Keratinocyte (primary cell): Measurements from ENCODE around the gene NDUFS7. TPM values are rescaled to one million over a fixed set of nuclear protein-coding genes. Genes with fewer than 3 reads are reported as not detected.

ENCODE experiments used
- DNase-seq: peaks from one replicate; pipeline ENCODE4 v3.0.0-alpha.2; 2011; ENCODE audit warnings: low read depth, missing footprints, low spot score
- FAIRE-seq: peaks from 2 replicates; lab custom pipeline; 2011; peaks lifted over from hg19 to GRCh38; lab: Jason Lieb, UNC
- H2AFZ ChIP-seq: 2 replicates; pipeline ENCODE4 v1.6.0; 2012; ENCODE audit warnings: low read length, control low read depth, inconsistent platforms; ENCODE audit not compliant: control insufficient read depth
- H3K27ac ChIP-seq: 2 replicates; pipeline ENCODE4 v1.5.1; 2011; ENCODE audit warnings: low read length; ENCODE audit not compliant: control insufficient read depth, insufficient read depth
- H3K27me3 ChIP-seq: 3 replicates; pipeline ENCODE4 v1.6.0; 2011; ENCODE audit warnings: low read length; ENCODE audit not compliant: control insufficient read depth, insufficient read depth; ENCODE audit errors: extremely low read depth
- H3K36me3 ChIP-seq, 2 experiments: 2 replicates in 1 of 2; 3 replicates in 1 of 2; pipeline ENCODE4 v1.5.1; 2011; ENCODE audit warnings: low read length in 2 of 2, mild to moderate bottlenecking in 1 of 2; ENCODE audit not compliant: control insufficient read depth in 2 of 2, insufficient read depth in 2 of 2; ENCODE audit errors: extremely low read depth in 1 of 2
- H3K4me1 ChIP-seq: 3 replicates; pipeline ENCODE4 v1.5.1; 2011; ENCODE audit warnings: low read length; ENCODE audit not compliant: control insufficient read depth, insufficient read depth; ENCODE audit errors: extremely low read depth
- H3K4me2 ChIP-seq: 3 replicates; pipeline ENCODE4 v1.6.0; 2011; ENCODE audit warnings: low read depth, low read length; ENCODE audit not compliant: control insufficient read depth, insufficient read depth; ENCODE audit errors: extremely low read depth
- H3K4me3 ChIP-seq, 3 experiments: fragments of 200-600 bp in 1 of 3; sonication (generic) in 1 of 3; 2 replicates in 2 of 3; 3 replicates in 1 of 3; pipeline ENCODE4 v1.5.1; 2011 to 2016; ENCODE audit warnings: low read length in 3 of 3, mild to moderate bottlenecking in 3 of 3, control low read depth in 2 of 3, inconsistent platforms in 1 of 3, low read depth in 1 of 3, mixed read lengths in 1 of 3, mixed run types in 1 of 3, moderate library complexity in 1 of 3; ENCODE audit not compliant: control insufficient read depth in 2 of 3, insufficient read depth in 2 of 3; ENCODE audit errors: extremely low read depth in 1 of 3
- H3K79me2 ChIP-seq: 2 replicates; pipeline ENCODE4 v1.6.0; 2012; ENCODE audit warnings: low read length; ENCODE audit not compliant: control insufficient read depth, insufficient read depth
- H3K9ac ChIP-seq: 3 replicates; pipeline ENCODE4 v1.6.0; 2011; ENCODE audit warnings: low read length; ENCODE audit not compliant: control insufficient read depth, insufficient read depth; ENCODE audit errors: extremely low read depth
- H3K9me1 ChIP-seq: 3 replicates; pipeline ENCODE4 v1.6.0; 2011; ENCODE audit warnings: low read length; ENCODE audit not compliant: control insufficient read depth, insufficient read depth; ENCODE audit errors: extremely low read depth
- H3K9me3 ChIP-seq: 2 replicates; pipeline ENCODE4 v1.5.1; 2012; ENCODE audit warnings: low read depth, low read length; ENCODE audit not compliant: control insufficient read depth
- H4K20me1 ChIP-seq: 3 replicates; pipeline ENCODE4 v1.6.0; 2011; ENCODE audit warnings: low read length; ENCODE audit not compliant: control insufficient read depth, insufficient read depth; ENCODE audit errors: extremely low read depth
- EZH2 ChIP-seq: IDR thresholded peaks from one replicate; pipeline ENCODE4 v1.6.1; 2012; ENCODE audit warnings: inconsistent platforms, mild to moderate bottlenecking, low read length, moderate library complexity
- dilution Hi-C: fragments of 300-500 bp; cut with MboI; formaldehyde crosslinking; loops from one replicate; pipeline ENCODE4 v1.7.0; 2020; ENCODE audit warnings: low sequenced_read_pairs; ENCODE audit not compliant: extremely low pct_ligation_motif_present
- polyA plus RNA-seq, 5 experiments: library from polyadenylated mRNA; depleted of rRNA in 3 of 5; stranded (reverse) in 3 of 5; stranded (forward) in 1 of 5; unstranded in 1 of 5; fragments of >200 nt; gene quantifications; 1 replicate in 1 of 5; 2 replicates in 3 of 5; 3 replicates in 1 of 5; pipeline versions ENCODE4 v1.2.1 to v1.2.3, GENCODE V29; 2011 to 2012; ENCODE audit warnings: missing spikeins in 2 of 5, low read depth in 1 of 5, low replicate concordance in 1 of 5
- TF ChIP-seq, protein P1 (sequence below), 3 experiments: IDR thresholded peaks in 1 of 3; conservative IDR thresholded peaks in 1 of 3; optimal IDR thresholded peaks in 1 of 3; 2 replicates in 2 of 3; 3 replicates in 1 of 3; pipeline versions ENCODE3 to v1.5.1; 2011; ENCODE audit warnings: low read length in 3 of 3, mild to moderate bottlenecking in 3 of 3, moderate library complexity in 2 of 3, control low read depth in 1 of 3, inconsistent platforms in 1 of 3; ENCODE audit not compliant: insufficient read depth in 2 of 3; ENCODE audit errors: extremely low read depth in 1 of 3

NDUFS7 gene
- polyA plus RNA-seq, 1 donor (not counting 4 experiments of a cell fraction or from before 2014, with no cell fraction given) = 23.2 TPM

DNA sequence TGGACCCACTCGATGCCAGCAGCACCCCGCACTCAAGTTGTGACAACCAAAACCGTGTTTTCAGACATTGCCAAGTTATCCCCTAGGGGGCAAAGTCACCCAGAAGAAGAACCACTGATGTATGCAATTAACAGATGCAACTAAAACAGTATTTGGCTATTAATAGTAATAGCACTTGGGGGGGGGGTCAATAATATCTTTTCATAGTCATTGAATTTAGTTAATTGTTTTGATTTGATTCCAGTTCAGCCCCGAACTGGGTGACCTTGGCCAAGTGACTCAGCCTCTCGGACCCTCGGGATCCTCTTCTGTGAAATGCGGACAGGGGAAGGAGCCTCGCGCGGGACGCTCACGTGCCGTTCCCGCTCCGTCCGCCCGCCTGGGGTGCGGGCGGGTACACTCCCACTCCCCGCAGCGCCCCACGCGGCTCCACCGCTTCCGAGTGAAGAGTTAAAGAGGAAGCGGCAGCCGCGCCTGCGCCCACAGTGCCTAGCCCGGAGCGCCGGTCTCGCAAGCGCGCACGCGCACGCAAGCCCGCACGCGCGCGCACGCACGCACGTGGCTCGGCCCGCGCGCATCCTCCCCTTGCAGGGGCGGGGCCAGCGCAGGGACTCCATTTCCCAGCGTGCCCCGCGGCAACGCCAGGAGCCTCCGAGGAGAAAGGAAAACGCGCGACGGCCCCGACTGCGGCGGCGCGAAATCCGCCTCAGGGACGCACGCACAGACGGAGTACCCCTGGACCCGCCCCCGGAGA is 23.2 kb downstream of the NDUFS7 start:
- Histone ChIP-seq H3K36me3 (peaks cover 4 to 10% of the 10 kb centered on the region in 2 experiments), H4K20me1 (peaks cover 32% of the 10 kb centered on the region), H3K27me3 (no peaks in the 10 kb centered on the region), H3K9ac (peak overlapping the region; percentile 68), H3K27ac (peak overlapping the region; percentile 51), H3K4me2 (peak overlapping the region; percentile 60), H3K9me1 (peaks cover 2% of the 10 kb centered on the region), H3K9me3 (no peaks in the 10 kb centered on the region), H3K4me1 (peaks cover 45% of the 10 kb centered on the region), H3K4me3 (peak overlapping the region; percentile 46 to 69 (median 57)), H2AFZ (peak overlapping the region; percentile 66), H3K79me2 (peaks cover 42% of the 10 kb centered on the region)
- FAIRE-seq (peak; percentile 32), DNase-seq (peak; percentile 88)
- dilution Hi-C loops = no loop called here
- TF ChIP-seq EZH2 = no peak
- TF ChIP-seq, protein P1, sequence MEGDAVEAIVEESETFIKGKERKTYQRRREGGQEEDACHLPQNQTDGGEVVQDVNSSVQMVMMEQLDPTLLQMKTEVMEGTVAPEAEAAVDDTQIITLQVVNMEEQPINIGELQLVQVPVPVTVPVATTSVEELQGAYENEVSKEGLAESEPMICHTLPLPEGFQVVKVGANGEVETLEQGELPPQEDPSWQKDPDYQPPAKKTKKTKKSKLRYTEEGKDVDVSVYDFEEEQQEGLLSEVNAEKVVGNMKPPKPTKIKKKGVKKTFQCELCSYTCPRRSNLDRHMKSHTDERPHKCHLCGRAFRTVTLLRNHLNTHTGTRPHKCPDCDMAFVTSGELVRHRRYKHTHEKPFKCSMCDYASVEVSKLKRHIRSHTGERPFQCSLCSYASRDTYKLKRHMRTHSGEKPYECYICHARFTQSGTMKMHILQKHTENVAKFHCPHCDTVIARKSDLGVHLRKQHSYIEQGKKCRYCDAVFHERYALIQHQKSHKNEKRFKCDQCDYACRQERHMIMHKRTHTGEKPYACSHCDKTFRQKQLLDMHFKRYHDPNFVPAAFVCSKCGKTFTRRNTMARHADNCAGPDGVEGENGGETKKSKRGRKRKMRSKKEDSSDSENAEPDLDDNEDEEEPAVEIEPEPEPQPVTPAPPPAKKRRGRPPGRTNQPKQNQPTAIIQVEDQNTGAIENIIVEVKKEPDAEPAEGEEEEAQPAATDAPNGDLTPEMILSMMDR (optimal IDR thresholded peaks at IDR 0.05 in 1 of 3, IDR thresholded peaks at IDR 0.05 in 1 of 3, conservative IDR thresholded peaks at IDR 0.05 in 1 of 3; ENCODE audit: extremely low read depth in 1 of 3, insufficient read depth in 2 of 3, low read length in 3 of 3) = peak; percentile 32 to 52 (median 48)

DNA sequence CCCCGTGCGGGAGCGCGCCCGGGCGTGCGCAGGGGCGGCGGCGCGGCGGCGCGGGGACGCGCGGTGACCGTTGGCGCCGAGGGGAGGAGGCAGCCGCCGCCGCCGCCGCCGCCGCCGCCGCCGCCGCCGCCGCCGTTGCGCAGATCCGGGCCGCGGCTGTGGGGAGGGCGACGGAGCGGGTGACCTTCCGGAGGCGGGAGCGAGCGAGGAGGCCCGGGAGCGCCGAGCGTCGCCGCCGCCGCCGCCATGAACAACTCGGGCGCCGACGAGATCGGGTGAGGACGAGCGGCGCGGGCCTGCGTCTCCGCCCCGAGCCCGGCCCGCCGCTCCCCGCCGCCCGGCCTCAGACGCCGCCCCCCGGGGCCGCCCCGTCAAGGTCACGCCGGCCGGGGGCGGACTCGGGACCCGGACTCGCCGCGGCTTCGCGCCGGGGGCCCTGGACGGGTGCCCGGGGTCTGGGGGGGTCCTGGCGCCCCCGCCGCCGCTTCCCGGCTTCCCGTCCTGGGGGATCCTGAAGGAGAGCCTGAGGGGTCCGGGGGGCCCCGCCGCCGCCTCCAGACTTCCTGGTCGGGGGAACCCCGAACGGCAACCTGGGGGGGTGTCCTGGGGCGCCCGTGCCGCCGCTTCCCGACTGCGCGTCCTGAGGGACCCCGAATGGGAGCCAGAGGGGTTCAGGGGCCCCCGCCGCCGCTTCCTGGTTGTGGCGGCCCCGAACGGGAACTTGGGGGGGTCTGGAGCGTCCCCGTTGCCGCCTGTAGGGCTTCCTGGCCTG is 24.0 kb downstream of the NDUFS7 start, which contains the start of gene DAZAP1:
Gene DAZAP1 (plus strand): TSS at position 59 of the 772 bp plus-strand sequence. CDS start 188 bp downstream, at position 247.
- peak within 1 kb of the TSS; percentile 88 for H3K4me2 ChIP-seq
- peaks cover 39% of the 10 kb centered on the region for H4K20me1 ChIP-seq
- peaks cover 50% of the 10 kb centered on the region for H3K79me2 ChIP-seq
- H2AFZ ChIP-seq = peak within 1 kb of the TSS; percentile 66
- dilution Hi-C loops = no loop called here
- H3K27me3 ChIP-seq = no peaks in the 10 kb centered on the region
- TF ChIP-seq, protein P1 (optimal IDR thresholded peaks at IDR 0.05 in 1 of 3, IDR thresholded peaks at IDR 0.05 in 1 of 3, conservative IDR thresholded peaks at IDR 0.05 in 1 of 3; ENCODE audit: extremely low read depth in 1 of 3, insufficient read depth in 2 of 3, low read length in 3 of 3) = no peak
- no peak for TF ChIP-seq EZH2
- H3K4me1 ChIP-seq = peaks cover 38% of the 10 kb centered on the region
- no peak for DNase-seq
- H3K36me3 ChIP-seq = peaks cover 4 to 14% of the 10 kb centered on the region in 2 experiments
- peak within 1 kb of the TSS; percentile 86 for H3K27ac ChIP-seq
- peak within 1 kb of the TSS; percentile 95 for H3K9ac ChIP-seq
- H3K4me3 ChIP-seq = peak within 1 kb of the TSS; percentile 75 to 79 (median 77)
- H3K9me1 ChIP-seq = peaks cover 2% of the 10 kb centered on the region
- no peak for FAIRE-seq
- no peaks in the 10 kb centered on the region for H3K9me3 ChIP-seq
